ENCODE measurements around the gene DDX24.

The DDX24 gene

GRCh38 chr14:94043756-94044475 is 37.1 kb downstream of the DDX24 start:
- Histone ChIP-seq H3K9ac (ENCODE audit: low read depth, low read length) (no peak overlapping the region), H3K27me3 (ENCODE audit: control insufficient read depth, insufficient read depth, low read length) (no peaks in the 10 kb centered on the region), H3K4me1 (ENCODE audit: control insufficient read depth, insufficient read depth, low read length) (no peaks in the 10 kb centered on the region), H3K36me3 (ENCODE audit: control insufficient read depth, insufficient read depth, low read length) (peaks cover 38% of the 10 kb centered on the region), H3K9me3 (ENCODE audit: control insufficient read depth, insufficient read depth, low read length) (no peaks in the 10 kb centered on the region), H3K4me3 (ENCODE audit: low read depth, low read length) (no peak overlapping the region)

GRCh38 chr14:94043111-94043755 is 37.8 kb downstream of the DDX24 start:
- H3K9ac ChIP-seq (ENCODE audit: low read depth, low read length), result no peak overlapping the region
- no peaks in the 10 kb centered on the region for H3K27me3 ChIP-seq (ENCODE audit: control insufficient read depth, insufficient read depth, low read length)
- peaks cover 38% of the 10 kb centered on the region for H3K36me3 ChIP-seq (ENCODE audit: control insufficient read depth, insufficient read depth, low read length)
- H3K9me3 ChIP-seq (ENCODE audit: control insufficient read depth, insufficient read depth, low read length), result no peaks in the 10 kb centered on the region
- no peaks in the 10 kb centered on the region for H3K4me1 ChIP-seq (ENCODE audit: control insufficient read depth, insufficient read depth, low read length)
- no peak overlapping the region for H3K4me3 ChIP-seq (ENCODE audit: low read depth, low read length)

GRCh38 chr14:94042433-94043091 is 38.4 kb downstream of the DDX24 start:
- Histone ChIP-seq H3K4me1 (ENCODE audit: control insufficient read depth, insufficient read depth, low read length) (no peaks in the 10 kb centered on the region), H3K36me3 (ENCODE audit: control insufficient read depth, insufficient read depth, low read length) (peaks cover 37% of the 10 kb centered on the region)

GRCh38 chr14:94041551-94042346 is 39.3 kb downstream of the DDX24 start:
- Histone ChIP-seq H3K36me3 (ENCODE audit: control insufficient read depth, insufficient read depth, low read length) (peaks cover 32% of the 10 kb centered on the region), H3K4me3 (ENCODE audit: low read depth, low read length) (no peak overlapping the region), H3K9ac (ENCODE audit: low read depth, low read length) (no peak overlapping the region), H3K4me1 (ENCODE audit: control insufficient read depth, insufficient read depth, low read length) (no peaks in the 10 kb centered on the region), H3K27me3 (ENCODE audit: control insufficient read depth, insufficient read depth, low read length) (no peaks in the 10 kb centered on the region), H3K9me3 (ENCODE audit: control insufficient read depth, insufficient read depth, low read length) (no peaks in the 10 kb centered on the region)

More at GRCh38 chr14:94042433-94043091, 38.4 kb downstream of the DDX24 start:
- H3K4me3 ChIP-seq (ENCODE audit: low read depth, low read length), result no peak overlapping the region
- no peak overlapping the region for H3K9ac ChIP-seq (ENCODE audit: low read depth, low read length)
- no peaks in the 10 kb centered on the region for H3K27me3 ChIP-seq (ENCODE audit: control insufficient read depth, insufficient read depth, low read length)
- H3K9me3 ChIP-seq (ENCODE audit: control insufficient read depth, insufficient read depth, low read length), result no peaks in the 10 kb centered on the region

GRCh38 chr14:94040796-94041195 is 40.2 kb downstream of the DDX24 start:
- H3K9me3 ChIP-seq (ENCODE audit: control insufficient read depth, insufficient read depth, low read length), result no peaks in the 10 kb centered on the region
- peaks cover 3% of the 10 kb centered on the region for H3K4me1 ChIP-seq (ENCODE audit: control insufficient read depth, insufficient read depth, low read length)
- H3K27me3 ChIP-seq (ENCODE audit: control insufficient read depth, insufficient read depth, low read length), result no peaks in the 10 kb centered on the region
- H3K36me3 ChIP-seq (ENCODE audit: control insufficient read depth, insufficient read depth, low read length), result peaks cover 26% of the 10 kb centered on the region
- no peak overlapping the region for H3K9ac ChIP-seq (ENCODE audit: low read depth, low read length)
- no peak overlapping the region for H3K4me3 ChIP-seq (ENCODE audit: low read depth, low read length)

- H3K4me3 ChIP-seq (ENCODE audit: low read depth, low read length), result no peak overlapping the region
- no peaks in the 10 kb centered on the region for H3K27me3 ChIP-seq (ENCODE audit: control insufficient read depth, insufficient read depth, low read length)
- H3K4me1 ChIP-seq (ENCODE audit: control insufficient read depth, insufficient read depth, low read length), result peaks cover 3% of the 10 kb centered on the region
- H3K9ac ChIP-seq (ENCODE audit: low read depth, low read length), result no peak overlapping the region
- H3K36me3 ChIP-seq (ENCODE audit: control insufficient read depth, insufficient read depth, low read length), result peaks cover 21% of the 10 kb centered on the region
- no peaks in the 10 kb centered on the region for H3K9me3 ChIP-seq (ENCODE audit: control insufficient read depth, insufficient read depth, low read length)
Measured at GRCh38 chr14:94040247-94040646, 40.8 kb downstream of the DDX24 start.

- H3K36me3 ChIP-seq (ENCODE audit: control insufficient read depth, insufficient read depth, low read length), result peaks cover 11% of the 10 kb centered on the region
- no peaks in the 10 kb centered on the region for H3K9me3 ChIP-seq (ENCODE audit: control insufficient read depth, insufficient read depth, low read length)
- no peak overlapping the region for H3K4me3 ChIP-seq (ENCODE audit: low read depth, low read length)
- no peaks in the 10 kb centered on the region for H3K27me3 ChIP-seq (ENCODE audit: control insufficient read depth, insufficient read depth, low read length)
- no peak overlapping the region for H3K9ac ChIP-seq (ENCODE audit: low read depth, low read length)
- peaks cover 3% of the 10 kb centered on the region for H3K4me1 ChIP-seq (ENCODE audit: control insufficient read depth, insufficient read depth, low read length)
Measured at GRCh38 chr14:94038921-94039629, 41.9 kb downstream of the DDX24 start.

GRCh38 chr14:94038510-94038909 is 42.5 kb downstream of the DDX24 start:
- Histone ChIP-seq H3K27me3 (ENCODE audit: control insufficient read depth, insufficient read depth, low read length) (no peaks in the 10 kb centered on the region), H3K9me3 (ENCODE audit: control insufficient read depth, insufficient read depth, low read length) (no peaks in the 10 kb centered on the region), H3K36me3 (ENCODE audit: control insufficient read depth, insufficient read depth, low read length) (peaks cover 7% of the 10 kb centered on the region), H3K4me3 (ENCODE audit: low read depth, low read length) (no peak overlapping the region), H3K4me1 (ENCODE audit: control insufficient read depth, insufficient read depth, low read length) (peaks cover 3% of the 10 kb centered on the region), H3K9ac (ENCODE audit: low read depth, low read length) (no peak overlapping the region)

- H3K36me3 ChIP-seq (ENCODE audit: control insufficient read depth, insufficient read depth, low read length), result peaks cover 2% of the 10 kb centered on the region
- no peaks in the 10 kb centered on the region for H3K9me3 ChIP-seq (ENCODE audit: control insufficient read depth, insufficient read depth, low read length)
- H3K4me1 ChIP-seq (ENCODE audit: control insufficient read depth, insufficient read depth, low read length), result peaks cover 3% of the 10 kb centered on the region
- H3K9ac ChIP-seq (ENCODE audit: low read depth, low read length), result no peak overlapping the region
- no peak overlapping the region for H3K4me3 ChIP-seq (ENCODE audit: low read depth, low read length)
- H3K27me3 ChIP-seq (ENCODE audit: control insufficient read depth, insufficient read depth, low read length), result no peaks in the 10 kb centered on the region
Measured at GRCh38 chr14:94037954-94038353, 43.0 kb downstream of the DDX24 start.

GRCh38 chr14:94036313-94037167 is 44.5 kb downstream of the DDX24 start:
- Histone ChIP-seq H3K36me3 (ENCODE audit: control insufficient read depth, insufficient read depth, low read length) (peaks cover 2% of the 10 kb centered on the region), H3K9me3 (ENCODE audit: control insufficient read depth, insufficient read depth, low read length) (no peaks in the 10 kb centered on the region), H3K4me1 (ENCODE audit: control insufficient read depth, insufficient read depth, low read length) (peaks cover 3% of the 10 kb centered on the region), H3K9ac (ENCODE audit: low read depth, low read length) (no peak overlapping the region), H3K4me3 (ENCODE audit: low read depth, low read length) (no peak overlapping the region), H3K27me3 (ENCODE audit: control insufficient read depth, insufficient read depth, low read length) (no peaks in the 10 kb centered on the region)
